Occipital lobe (tissue), 2 donors: ENCODE measurements around the gene AKAP13. TPM values are rescaled to one million over a fixed set of nuclear protein-coding genes. Genes with fewer than 3 reads are reported as not detected.

ENCODE experiments used
- DNase-seq: peaks from one replicate; lab custom pipeline; 2025; lab: John Stamatoyannopoulos, UW
- total RNA-seq: library from RNA; depleted of rRNA; stranded (reverse); fragments of >200 nt; gene quantifications from one replicate; pipeline ENCODE4 v1.2.3, GENCODE V29; 2014

The AKAP13 gene
- total RNA-seq, 1 donor from 2014 or later: 142 TPM

DNA sequence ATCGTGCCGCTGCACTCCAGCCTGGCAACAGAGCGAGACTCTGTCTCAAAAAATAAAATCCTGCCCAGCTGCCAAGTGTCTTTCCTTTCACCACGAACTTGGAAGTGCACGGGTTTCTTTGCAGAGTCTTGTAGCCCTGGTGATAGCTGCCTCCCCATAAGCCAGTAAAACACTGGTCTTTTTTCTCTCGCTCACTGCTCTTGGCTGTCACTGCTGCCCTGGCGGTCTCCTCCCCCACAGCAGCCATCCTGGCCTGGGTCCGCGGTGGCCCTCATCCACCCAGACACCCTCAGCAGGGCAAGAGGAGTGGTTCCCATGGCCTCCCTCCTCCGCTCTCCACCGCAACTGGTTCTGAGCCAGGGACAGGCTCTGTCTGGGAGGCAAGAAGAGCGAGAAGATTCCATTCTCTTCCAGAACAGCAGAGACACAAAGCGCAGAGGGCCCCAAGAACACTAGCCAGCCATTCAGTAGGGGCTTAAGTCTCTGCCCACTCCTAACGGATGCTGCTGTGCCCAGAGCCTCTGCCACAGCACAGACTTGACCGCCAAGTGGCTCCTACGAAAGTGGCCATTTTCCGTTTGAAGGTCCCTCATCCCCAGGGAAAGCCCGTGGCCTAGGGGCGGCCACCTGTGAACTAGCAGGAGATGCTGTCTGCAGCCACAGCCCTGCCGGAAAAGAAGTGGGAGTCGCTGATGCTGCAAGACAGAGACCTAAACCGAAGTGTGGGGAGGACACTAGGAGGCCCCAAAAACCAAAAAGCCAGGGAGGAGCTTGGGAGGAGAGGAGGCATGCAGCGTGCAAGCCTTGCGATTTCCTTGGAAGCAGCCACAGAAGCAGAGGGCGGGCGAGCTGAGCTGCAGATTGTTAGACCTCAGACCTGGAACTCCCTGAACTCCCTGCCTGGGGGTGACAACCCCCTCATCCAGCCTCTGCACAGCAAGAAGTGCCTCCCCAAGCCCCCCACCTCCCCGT, 370.2 kb downstream of the AKAP13 start:
- DNase-seq: peak; percentile 50

DNA sequence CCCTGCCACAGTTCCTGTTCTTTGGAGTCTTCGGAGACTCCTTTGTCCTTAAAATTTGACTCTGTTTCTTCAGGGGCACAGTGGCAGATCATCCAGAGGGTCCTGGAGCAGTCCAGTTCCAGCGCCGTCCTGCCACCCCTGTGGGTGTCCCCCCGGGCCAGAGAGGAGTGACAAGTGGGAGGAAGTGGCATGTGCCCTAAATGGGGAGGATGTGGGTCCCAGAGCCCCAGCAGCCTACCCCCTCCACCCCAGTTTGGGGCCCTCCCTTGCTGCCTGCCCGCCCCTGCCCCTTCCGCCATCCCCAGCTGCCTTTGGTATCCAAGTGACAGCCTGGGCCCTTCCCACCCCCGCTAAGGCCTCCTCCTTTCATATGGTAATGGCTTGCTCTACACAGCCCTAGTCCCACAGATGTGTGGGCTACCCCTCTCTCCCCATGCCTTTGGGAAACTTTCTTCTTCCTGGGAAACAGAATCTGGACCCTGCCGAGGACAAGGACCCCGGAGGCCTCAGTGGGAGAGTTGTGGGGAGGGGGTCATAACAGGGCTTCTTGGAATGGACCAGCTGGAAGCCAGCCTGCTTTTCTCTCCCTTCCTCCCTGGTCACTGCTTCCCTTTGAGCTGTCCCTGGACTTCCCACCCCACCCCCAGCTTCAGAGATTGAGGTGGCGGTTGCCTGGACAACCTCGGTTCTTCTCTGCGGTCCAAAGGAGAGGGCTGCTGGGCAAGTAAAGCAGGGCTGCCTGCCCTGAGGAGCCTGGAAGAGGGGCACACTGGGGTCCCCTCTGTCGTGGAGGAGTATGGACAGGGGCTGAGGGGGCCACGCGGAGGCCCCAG, 371.1 kb downstream of the AKAP13 start:
- DNase-seq: peak; percentile 23

DNA sequence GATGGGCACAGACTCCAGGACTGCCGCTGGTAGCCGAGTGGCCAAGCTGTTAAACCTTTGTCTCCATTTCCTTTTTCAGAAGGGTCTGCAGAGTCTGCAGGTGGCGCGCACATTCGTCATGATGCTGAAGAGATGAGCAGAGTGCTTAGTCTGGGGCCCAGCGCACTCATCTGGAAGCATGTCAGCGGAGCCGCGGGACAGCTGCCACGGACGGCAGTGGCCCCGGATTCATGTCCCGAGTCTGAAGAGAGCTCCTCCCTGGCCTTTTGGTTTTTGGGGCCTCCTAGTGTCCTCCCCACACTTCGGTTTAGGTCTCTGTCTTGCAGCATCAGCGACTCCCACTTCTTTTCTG, 371.7 kb downstream of the AKAP13 start:
- DNase-seq: no peak

DNA sequence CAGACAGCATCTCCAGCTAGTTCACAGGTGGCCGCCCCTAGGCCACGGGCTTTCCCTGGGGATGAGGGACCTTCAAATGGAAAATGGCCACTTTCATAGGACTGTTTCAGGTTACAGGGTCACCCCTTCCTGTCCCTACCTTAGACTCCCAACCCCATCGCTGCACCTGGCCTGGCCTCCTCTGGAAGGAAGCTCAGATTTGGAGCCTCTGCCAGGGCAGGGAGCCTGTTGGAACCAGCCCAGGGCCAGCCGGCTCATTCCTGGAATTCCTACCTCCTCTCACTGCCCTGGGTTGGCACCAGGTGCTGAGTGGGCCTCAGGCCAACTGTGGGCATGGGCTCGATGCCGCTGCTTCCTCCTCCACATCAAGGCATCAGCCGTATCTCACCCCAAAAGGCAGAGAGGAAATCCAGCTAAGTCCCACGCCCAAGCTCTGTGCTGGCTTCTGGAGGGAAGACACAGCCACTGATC, 372.1 kb downstream of the AKAP13 start:
- DNase-seq: no peak

DNA sequence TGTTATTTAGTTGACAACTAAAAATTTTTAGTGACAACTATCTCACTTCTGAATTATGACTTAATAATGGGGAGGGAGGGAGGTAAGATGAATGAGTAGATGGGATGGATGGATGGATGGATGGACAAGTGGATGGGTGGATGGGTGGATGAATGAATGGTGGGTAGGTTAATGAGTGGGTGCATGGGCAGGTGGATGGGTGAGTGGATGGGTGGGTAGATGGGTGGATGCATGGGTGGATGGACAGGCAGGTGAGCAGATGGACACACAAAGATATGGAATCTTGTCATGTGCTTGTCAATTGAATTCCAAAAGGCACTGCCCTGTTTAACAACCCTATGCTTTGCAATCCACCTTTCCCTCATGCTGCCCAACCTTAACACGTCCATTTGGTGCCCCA, 372.9 kb downstream of the AKAP13 start:
- DNase-seq: no peak

DNA sequence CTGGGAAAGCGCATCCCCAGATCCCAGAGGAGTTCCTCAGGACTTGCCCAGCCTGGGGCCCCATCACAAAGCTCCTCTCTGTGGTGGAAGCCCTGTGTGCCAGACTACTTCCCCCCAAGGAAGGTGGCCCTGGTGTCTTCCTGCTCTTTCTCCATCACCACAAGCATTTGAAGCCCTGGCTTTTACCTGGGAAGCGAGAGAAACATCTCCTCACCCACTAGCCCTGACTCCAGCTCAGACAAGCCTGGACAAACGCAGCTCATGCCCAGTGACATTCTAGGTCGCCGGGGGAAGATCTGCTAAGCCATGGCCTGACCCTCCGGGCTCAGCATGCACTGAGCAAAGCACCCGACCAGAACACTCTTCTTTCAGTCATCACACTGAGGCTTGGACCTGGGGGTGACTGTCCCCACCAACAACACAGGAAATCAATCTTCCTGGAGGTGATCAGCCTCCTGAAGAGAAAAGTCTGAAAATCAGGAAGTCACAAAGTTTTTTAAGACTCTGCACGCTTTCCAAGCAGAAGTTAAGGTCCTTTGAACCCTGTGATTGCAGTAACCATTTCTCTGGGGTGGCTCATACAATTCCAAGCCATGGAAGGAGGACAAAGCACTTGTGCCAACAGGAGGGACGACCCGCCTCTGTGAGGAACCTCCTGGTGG, 373.5 kb downstream of the AKAP13 start:
- no peak for DNase-seq

DNA sequence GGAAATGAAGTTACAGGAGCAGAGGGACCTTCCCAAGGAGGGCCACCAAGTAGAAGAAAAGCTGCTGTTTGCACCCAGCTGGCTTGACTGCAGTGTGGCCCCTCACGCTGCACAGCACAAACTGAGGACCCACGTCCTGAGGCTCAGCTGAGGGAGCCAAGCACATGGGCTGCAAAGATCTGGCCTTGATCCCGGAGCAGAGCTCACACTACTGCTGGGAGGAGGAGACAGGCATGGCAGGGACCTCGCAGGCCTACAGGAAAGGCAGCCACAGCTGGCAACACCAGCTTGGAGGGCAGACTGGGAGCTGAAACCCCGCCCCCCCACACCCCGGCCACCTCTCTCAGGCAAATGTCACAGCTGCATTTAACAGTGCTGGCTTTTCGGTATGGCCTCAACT, 374.6 kb downstream of the AKAP13 start:
- no peak for DNase-seq

DNA sequence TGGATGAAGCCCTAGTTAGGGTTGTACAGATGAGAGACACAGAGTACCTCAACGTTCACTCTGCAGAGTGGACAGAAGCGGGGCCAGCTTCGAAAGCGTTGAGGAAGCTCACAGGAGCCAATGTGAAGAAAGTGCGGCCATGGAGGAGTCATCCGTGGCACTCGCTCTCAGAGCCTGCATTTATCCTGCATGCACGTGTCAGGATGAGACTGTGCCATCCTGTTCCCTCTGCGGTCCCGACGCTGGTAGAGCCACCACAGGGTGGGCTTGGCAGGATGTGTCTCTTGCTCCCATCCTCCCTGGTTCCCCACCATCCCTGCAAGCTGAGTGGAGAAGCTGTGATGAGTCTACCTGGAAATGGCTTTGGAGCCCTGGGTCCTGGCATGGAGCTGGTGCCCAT, 375.1 kb downstream of the AKAP13 start:
- DNase-seq: no peak

DNA sequence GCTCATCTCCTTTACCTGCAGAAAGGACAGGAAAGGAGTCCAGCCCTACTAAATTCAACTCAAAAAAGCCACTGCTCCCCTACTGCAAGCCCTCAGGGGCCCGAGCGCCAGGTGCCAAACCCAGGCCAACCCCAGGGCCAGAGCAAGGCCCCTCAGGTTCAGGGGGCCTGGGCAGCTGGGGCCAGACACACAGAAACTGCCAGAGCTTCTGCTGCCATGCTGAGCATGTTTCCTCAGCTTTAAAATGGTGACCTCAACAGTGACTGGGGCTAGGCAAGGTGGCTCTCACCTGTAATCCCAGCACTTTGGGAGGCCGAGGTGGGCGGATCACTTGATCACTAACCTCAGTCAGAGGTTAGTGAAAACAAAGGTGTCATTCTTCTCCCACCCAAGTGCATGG, 375.5 kb downstream of the AKAP13 start:
- no peak for DNase-seq

DNA sequence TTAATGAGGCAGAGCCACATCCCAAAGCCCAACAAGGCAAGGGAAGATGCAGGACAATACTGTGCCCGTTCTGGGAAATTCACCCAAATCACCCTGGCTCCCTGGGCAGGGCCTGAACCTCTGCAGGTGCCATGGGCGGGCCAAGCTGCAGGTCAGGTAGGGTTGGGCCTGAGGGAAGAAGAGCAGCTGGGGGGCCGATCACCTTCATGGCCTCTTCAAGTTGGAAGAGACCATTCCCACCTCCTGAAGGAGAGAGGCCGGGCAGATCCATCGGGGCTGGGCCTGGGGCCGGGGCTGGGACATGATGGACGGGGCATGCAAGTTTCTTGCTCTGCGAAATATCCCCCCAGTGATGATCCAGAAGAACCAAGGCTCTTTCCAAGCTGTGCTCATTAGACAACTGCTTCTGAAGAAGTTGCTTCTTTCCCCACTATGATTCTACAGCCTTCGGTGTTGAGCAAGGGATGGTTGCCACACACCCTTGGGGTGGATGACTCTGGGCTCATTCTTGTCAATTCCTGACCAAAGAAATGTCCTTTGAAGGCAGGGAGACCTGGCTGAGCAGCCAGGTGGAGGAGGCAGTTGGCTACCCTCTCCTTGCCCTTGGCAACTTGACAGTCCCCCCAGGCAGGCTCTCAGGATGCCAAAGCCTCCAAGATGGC, 376.1 kb downstream of the AKAP13 start:
- DNase-seq: no peak

DNA sequence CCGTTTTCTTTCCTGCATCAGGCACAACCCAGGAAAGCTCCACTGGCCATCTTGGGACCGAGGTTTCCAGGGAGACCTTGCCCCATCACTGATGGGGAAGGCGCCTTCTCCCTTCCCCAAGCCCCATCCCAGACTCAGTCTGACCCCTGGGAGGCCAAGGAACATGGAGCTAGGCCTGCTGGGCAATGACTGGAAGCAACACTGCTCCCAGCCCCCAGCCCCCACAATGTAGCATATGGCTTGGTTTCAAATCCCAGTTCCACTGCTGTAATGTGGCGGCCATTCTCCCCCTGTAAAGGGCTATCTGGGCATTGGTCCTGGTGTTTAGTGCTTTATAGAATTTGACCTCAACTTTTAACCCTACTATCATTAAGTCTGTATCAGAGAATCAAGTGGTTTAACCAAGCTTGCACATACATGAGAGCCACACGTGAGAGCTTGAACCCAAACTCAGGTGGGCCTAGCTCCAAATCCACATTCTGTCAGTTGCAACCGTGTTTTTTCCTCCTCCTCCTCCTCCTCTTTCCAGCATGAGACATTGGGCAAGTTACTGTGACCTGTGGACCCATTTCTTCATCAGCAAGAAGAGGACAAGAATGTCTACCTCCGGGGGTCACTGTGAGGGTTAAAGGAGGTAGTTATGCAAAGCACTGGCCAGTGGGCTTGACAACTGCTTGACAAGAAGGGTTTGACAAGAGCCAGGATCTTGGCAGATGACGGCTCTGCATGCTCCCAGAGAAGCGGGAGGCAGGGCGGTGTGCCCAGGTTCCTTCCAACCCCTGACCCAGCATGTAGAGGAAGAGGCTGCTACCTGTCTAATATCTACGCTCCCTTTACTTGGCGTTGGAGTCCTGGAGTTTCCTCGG, 376.9 kb downstream of the AKAP13 start:
- DNase-seq: no peak

DNA sequence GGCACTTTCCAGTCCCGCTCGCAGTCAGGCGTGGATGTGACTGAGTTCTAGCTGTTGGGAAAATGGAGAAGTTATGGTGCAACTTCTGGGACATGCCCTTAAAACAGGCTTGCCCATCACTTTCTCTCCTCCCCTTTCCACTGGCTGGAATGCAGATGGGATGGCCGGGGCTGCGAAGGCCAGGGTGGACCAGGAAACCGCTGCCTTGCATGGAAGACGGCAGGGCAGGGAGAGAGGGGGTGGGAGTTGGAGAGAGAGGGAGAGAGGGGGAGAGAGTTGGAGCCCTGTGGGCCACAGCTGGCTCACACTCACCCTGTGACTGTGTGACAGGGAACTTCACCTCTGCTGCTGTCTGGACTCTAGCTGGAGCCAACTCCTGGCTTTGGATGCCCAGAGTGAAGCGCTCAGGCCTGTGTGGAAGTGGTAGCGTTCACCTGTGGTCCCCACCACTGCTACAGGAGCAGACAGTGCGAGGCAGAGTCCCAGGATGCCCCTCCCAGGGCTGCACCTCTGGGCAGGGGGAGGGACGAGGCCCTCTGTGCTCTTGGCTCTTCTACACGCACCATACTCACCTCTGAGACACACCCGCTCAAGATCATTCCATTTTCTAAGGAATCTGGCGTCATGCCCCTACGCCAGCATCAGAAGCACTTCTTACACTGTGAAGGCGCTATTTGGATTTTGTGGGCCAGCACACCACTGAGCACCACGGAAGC, 377.7 kb downstream of the AKAP13 start:
- DNase-seq: no peak

DNA sequence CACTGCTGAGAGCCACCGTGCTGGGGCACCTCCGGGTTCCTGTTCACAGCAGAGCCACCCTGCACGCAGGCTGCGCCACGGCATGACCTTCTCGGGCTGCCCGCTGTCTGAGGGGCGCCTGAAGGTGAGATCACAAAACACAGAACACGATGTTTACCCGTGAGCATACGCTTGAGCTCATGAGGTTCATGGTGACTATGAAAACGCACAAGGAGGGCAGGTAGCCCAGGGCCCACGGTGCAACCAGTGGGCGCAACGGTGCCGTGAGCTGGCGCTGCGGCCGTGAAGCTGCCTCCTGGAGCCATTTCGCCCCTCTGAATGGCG, 378.2 kb downstream of the AKAP13 start:
- DNase-seq: no peak

DNA sequence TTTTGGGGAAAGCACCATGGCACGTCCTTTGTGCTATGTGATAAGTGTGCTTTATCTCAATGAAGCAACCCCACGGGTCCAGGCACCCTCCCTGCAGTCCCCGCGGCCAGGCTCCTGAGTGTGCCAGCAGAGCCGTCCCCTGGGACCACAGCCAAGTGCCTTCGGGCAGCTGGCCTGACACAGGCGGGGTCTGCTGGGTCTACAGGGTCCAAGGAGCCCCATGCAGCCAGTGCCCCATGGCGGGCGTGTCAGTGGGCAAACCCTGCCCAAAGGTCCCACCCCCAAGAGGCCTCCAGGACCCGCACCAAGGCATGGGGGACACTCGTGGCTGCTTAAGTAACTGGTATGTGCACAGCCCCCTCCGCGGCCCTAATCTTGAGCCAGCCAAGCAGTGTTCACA, 379.0 kb downstream of the AKAP13 start:
- no peak for DNase-seq

DNA sequence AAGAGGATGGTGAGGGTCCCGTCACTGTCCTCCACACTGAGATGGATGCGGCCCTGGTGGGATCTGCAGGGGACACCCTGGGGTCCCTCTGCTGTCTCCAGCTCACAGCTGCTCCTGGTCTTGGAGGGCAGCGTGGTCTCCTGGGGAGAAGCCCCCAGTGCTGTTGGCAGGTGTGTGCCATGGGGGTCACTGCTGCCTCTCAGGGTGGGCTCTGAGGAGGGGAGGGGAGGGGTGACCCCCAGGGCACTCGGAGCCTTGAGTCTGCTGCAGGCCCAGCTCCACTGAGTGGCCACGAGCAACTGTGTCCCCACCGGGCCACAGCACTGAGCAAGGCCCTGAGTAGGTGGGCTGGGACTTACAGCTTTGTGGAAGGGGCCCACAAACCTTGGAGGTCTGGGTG, 379.6 kb downstream of the AKAP13 start:
- no peak for DNase-seq

DNA sequence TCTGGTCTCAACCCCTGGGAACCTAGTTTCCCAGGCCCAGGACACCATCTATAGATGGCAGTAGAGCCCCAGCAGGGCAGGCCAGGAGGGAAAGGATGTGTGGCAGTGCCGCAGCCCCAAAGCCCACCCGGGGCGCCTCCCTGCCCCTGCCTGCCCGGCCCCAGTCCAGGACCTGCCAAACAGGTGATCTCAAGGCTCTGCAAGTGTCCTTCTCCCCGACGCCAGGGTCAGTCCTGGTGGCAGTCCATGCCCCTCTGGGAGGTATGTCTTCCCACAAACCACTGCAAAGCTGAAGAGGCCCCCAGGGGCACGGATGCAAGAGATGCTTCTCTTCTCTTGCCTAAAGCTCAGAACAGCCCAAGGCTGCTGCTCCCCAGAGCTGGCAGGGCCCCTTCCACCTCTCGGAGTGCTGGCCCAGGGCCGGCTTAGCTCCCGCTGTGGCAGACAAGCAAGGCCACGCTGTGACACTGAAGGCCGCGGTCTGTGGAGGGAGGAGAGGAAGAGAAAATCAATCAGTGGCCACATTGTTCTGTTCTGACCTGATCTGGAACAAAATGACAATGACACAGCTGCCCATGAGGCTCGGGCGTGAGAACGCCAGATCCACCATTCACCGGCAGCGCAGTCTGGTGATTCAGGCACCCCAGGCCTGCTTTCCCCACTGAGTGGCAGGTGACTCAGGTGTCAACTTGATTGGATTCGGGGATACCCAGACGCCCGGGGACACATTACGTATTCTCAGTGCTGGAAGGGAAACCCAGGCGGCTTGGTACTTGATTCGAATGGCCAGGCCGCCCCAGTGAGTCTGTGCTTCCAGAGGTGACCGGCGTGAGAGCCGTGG, 380.3 kb downstream of the AKAP13 start:
- no peak for DNase-seq

DNA sequence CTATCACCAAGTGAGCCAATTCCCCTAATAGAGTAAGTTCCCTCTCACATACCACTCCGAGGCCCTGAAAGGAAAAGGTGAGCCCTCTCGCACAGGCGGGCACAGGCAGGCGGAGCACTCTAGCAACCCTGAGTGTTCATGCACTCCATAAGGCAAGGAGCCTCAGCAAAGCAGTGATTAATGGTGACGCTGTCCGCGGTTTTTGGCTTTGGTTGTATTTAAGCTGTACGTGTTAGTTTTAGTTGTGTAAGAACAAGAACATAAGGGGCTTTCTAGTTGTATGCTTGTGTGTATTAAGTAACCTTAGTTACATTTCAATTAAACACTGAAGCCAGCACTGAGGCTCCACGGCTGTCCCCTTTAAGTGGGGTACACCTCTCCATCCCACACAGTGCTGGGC, 381.2 kb downstream of the AKAP13 start:
- no peak for DNase-seq

DNA sequence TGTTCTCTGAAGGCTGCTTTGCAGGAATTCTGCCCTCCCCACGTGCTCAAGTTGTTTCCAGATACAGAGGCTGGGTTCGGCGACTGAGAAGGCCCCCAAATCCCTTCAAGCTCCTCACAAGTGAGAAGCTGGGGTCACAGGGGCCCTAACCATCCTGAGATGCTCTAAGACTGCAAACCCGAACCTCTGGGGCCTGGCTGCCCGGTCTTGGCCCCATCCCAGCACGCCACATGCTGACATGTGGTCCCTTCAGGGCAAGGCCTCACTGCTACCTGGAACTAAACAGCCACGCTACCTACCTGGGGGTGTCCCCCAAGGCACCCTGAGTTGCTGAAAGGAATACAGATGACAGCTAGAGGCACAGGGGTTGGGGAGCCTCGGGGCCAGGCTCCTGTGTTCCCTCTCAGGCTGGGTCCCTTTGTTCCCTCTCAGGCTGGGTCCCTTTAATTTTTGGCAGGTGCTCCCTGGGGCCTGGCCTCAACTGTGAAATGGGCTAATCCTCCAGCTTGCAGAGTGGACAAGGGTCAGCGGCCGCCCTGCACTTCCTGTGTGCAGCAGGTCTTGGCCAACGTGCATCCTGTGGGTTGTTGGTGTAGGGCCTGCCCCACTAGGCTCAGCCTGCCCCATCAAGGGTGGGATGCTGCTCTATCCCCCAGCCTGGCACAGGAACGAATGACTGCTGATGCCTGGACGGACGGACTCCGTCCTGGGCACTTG, 381.8 kb downstream of the AKAP13 start:
- no peak for DNase-seq
